GM19468 (cell line): Measurements from ENCODE around the gene ROM1.
"Not testable (repeated sequence)": the region's sequence is repeated elsewhere in the genome, so short reads cannot be mapped to it uniquely, and the experiment has no call there.

Experiments
- ATAC-seq: cut with Tn5 transposase; IDR thresholded peaks from one replicate; pipeline ENCODE4 v1.9.1; 2021; ENCODE audit warnings: mild to moderate bottlenecking, moderate library complexity, moderate number of reproducible peaks; ENCODE audit not compliant: unreplicated experiment; ENCODE audit errors: extremely low read depth

ROM1 gene

DNA sequence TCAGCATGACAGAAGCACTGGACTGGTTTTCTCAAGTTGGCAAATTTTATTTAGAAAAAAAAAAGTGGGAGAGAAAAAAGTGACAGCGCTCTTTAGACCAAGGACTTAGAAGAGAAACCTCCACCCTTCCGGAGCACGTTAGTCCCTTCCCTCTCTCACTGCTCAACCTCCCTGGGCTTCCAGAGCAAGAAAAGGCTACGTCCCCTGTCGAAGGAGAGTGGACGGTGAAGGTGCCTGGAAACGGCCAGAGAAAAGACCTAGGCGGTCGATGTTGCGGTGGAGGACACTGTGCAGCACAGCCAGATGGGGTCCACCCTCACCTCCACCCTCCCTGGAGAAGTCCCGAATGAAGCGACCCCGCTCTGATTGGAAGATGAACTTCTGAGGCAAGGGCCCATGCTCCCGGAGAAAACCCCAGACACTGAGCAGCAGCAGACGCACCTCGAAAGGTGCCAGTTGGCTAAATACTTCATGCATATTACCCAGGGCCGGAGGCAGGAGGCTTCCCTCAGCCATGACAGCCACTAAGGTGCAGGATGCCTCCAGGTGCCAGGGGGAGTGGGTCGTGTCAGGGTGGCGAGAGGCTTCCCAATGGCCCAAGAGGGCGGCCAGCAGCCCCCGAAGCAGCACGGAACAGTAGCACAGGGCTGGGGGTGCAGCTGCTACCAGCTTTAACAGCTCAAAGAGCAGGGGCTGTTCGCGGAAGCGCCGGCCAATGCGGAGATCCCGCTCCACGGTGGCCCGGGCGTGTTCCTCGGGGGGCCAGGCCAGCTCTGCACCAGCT lies 34.0 kb downstream of the ROM1 start:
- ATAC-seq = no peak

DNA sequence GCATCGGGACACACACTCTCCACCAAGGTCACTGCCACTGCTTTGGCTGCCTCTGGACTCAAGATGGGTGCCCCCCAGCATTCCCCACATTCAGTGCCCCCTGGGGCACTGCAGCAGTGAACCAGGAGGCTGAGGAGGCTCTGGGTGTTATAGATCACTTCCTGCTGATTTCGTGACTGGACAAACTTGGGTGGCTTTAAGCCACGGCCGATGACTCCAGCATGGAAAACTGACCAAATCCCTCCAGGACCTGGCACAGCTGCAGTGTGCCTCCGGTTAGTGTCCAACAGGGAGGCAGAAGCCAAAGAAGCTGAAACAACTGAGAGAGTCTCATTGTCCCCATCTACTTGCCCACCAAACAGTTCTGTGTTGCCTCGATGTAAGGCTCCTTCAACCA lies 34.5 kb downstream of the ROM1 start:
- no peak for ATAC-seq

DNA sequence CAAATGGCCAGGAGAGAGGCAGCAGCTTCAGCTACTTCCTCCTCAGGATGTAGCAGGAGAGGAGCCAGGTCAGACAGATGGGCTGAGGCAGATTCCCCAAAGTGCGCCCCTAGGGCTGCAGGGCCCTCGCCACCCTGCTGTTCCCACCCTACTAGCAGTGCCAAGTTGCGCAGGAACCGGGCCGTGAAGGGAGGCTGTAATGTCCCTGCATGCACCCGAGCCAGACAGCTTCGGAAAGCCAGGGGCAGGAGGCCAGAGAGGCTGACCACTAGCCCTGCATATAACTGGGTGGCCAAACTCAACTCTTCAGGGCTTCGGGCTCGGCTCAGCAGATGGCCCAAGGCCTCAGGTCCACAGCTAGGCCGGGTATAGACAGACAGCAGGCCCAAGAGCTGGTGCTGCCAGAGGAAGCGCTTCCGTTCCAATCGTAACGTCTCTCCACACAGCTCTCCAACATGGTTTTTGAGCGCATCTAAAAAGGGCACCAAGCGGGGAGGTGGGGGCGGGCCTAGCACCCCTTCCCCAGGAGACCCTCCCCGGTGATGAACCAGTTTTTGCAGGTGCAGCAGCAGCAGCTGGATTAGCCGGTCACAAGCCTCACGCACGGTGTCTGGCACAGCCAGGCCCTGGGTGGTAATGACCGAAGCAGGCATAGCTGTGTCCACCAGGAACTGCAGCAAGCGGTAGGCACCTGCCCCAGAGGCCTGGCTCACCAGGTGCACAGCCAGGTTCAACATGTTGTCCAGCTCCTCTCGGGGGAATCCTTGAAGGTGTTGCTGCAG lies 35.3 kb downstream of the ROM1 start:
- no peak for ATAC-seq

DNA sequence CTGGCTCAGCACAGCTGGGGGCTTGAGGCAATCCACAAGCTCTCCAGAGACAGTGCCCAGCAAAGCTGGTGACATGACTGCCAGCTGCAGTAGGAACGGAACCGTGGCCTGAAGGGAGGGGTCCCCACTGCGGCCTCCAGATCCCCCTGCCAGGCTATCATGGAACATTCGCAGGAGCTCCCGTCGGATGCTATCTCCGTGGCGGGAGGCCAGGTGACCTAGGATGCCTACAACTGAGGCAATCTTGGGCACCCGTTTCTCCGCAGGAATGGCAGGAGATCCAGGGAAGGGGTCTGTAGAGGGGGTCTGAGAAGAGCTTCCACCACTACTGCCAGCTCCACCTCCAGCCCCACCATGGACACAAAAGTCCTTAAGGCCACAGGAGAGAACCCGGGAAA lies 35.9 kb downstream of the ROM1 start:
- no peak for ATAC-seq

DNA sequence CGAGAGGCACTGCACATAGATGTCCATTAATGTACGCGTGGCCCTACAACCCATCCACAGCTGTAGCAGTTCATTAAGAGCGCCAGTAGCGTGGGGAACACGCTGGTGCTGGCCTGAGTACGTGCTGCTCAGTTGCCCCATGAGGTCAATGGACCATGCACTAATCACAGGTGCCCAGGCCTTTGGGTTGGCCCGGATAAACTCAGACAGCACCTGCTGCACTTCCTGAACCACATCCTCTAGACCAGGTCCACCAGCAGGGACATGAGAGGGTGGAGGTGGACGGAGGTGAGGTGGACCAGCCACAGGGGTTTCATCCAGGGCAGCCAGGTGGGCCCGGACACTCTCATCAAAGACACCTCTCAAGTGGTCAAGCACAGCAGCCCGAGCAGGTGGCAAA lies 36.4 kb downstream of the ROM1 start:
- no peak for ATAC-seq

DNA sequence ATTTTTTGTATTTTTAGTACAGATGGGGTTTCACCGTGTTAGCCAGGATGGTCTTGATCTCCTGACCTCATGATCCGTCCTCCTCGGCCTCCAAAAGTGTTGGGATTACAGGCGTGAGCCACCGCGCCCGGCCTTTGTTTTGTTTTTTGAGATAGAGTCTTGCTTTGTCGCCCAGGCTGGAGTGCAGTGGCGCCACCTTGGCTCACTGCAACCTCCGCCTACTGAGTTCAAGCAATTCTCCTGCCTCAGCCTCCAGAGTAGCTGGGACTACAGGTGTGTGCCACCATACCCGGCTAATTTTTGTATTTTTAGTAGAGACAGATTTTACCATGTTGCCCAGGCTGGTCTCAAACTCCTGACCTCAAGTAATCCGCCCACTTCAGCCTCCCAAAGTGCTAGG lies 37.2 kb downstream of the ROM1 start:
- ATAC-seq = not testable (repeated sequence)

DNA sequence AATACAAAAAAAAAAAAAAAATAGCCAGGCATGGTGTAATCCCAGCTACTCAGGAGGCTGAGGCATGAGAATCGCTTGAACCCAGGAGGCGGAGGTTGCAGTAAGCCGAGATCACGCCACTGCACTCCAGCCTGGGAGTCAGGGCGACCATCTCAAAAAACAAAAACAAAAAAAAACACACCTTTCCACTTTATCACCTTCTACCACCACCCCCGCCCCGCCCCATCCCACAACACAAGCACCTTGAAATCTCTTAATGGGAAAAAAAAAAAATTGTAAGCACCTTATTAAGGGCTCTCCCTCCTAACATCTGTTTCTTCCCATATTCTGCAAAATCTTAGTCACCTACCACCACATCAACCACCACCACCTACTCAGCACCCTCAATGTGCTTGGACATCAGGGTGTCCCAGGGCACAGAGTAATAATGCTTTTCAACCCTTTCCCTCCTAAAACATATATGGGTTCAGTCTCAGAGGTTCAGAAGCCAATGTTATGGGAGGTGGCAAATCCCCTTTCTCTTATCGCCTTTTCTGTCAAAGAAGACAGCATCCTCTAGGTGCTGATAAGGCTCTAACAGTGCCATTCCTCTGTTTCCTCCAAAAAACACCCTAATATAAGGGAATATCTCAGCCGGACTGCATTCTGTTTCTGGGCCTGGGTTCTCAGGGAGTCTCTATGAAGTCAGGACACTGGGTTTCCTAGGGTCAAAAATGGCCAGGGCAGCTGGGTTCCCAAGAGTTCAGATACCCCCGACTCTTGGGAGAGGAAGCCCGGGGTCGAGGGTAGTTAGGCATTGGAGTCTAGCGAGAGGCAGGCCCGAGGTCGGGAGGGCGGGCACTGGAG lies 39.3 kb downstream of the ROM1 start:
- no peak for ATAC-seq

DNA sequence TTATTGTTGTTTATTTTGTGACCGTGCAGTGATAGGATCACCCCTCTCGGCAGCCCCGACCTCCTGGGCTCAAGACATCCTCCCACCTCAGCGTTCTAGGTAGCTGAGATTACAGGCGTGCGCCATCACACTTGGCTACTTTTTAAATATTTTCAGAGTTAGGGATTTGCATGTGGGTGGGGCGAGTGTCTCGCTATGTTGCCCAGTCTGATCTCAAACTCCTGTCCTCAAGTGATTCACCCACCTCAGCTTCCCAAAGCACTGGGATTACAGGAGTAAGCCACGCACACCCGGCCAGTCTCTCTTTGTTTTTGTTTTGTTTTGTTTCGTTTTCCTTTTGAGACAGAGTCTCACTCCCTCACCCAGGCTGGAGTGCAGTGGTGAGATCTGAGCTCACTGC lies 41.2 kb downstream of the ROM1 start:
- ATAC-seq = no peak

DNA sequence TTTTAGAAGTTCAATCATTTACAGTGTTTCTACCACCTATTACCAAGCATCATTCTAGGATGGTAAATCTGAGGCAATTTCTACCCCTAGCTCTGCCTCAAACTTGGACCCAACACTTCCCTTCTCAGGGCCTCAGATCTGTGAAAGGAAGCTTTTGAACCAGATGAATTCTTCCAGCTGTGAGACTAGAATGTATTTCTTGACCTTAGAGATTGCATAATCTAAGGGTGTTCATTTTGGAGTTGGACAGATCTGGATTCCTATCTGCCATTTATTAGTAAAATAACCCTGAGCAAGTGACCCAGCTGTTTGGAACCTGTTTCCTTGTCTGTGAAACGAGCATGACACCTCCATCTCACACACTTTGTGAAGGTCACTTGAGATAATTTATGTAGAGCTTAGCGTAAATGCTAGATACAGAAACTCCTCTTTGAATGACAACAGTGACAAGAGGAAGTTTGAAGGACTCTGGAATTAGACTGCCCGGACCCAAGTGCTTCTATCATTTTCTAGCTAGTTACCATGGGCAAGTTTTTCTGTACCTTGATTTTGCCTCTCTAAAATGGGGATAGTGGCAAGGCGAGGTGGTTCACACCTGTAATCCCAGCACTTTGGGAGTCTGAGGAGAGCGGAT lies 43.9 kb downstream of the ROM1 start:
- no peak for ATAC-seq

DNA sequence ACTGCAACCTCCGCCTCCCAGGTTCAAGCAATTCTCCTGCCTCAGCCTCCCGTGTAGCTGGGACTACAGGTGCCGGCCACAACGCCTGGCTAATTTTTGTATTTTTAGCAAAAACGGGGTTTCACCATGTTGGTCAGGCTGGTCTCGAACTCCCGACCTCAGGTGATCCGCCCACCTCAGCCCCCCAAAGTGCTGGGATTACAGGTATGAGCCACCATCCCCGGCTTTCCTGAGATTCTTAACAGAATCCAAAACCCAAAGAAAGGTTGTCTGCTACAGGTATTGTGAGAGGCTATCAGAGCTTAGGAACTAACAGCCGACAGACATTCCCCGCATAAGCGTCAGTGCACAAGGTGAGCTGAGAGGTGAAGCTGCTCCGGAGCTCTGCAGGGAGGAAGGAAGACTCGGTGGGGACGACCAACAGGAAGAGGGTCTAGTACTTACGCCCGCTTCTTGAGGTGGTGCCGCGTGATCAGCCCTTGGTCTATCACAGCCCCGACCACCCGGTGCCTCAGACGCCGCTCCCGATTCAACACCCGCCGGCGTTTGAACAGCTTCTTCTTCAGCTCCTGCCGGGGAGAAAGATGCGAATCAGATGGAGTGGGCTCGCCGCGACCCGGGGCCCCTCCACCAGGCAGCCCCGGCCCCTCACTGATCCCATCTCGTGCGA lies 51.5 kb downstream of the ROM1 start:
- no peak for ATAC-seq
